Measurements from ENCODE around the gene DGKI. TPM values are rescaled to one million over a fixed set of nuclear protein-coding genes. Genes with fewer than 3 reads are reported as not detected.

Gene DGKI
- total and polyA plus RNA-seq, 12 donors, result 0.12 to 4.6 (median 1.1) TPM

DNA sequence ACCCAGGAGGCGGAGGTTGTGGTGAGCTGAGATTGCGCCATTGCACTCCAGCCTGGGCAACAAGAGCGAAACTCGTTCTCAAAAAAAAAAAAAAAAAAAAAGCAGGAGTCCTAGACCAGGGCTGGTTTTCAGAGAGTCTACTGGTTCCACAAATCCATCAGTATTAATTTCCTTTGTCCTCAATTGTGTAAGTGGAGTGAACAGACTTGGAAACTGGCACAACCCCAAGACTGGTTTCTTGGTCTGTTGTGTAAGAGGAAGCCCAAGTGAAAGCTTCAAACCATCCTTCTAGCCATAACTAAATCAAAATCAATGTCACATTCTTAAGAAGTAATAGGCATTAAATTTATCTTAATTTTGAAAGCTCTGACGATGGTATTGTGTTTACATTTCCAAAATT is 213.6 kb downstream of the DGKI start:
- WGBS, 4 donors, result 77 to 84% (median 82%) methylated on average over 5 of the region's 5 CpGs
- Histone ChIP-seq H3K4me1 (replicated peaks in 1 of 2) (no peaks in the 10 kb centered on the region), H3K27ac (no peak overlapping the region), H3K9me3 (replicated peaks in 1 of 3) (no peaks in the 10 kb centered on the region), H3K4me3 (no peak overlapping the region), H3K27me3 (no peaks in the 10 kb centered on the region), H3K36me3 (replicated peaks in 1 of 2) (no peaks in the 10 kb centered on the region)
- peak in 1 of 7 donors; percentile 12 for DNase-seq
- intact Hi-C loops (cut with DNase I), result no loop called here
- TF ChIP-seq CTCF (IDR thresholded peaks at IDR 0.05), result no peak
- no peak for TF ChIP-seq POLR2A (IDR thresholded peaks at IDR 0.05)

DNA sequence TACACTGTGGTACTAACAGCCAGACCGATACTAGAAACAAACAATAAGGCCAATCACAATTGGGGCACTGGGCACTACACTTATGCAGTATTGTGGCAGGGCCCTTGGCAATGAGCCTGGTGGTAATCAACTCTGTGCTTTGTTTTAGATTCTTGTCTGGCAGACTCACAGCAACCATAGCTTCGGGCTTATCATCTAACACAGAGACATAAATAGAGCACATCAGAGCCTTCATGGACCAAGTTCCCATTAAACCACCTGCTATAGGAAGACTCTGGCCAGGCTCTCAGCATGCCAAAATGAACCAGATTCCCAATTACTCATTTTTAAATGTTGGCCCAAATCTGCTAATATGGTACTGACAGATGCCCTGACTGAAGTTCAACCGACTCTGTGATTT is 218.6 kb downstream of the DGKI start:
- no peak overlapping the region for H3K4me3 ChIP-seq
- H3K9me3 ChIP-seq (replicated peaks in 1 of 3), result no peaks in the 10 kb centered on the region
- H3K4me1 ChIP-seq (replicated peaks in 1 of 2), result no peaks in the 10 kb centered on the region
- WGBS, 4 donors, result 77 to 84% (median 81%) methylated on average over 3 of the region's 3 CpGs
- H3K27me3 ChIP-seq, result no peaks in the 10 kb centered on the region
- no peaks in the 10 kb centered on the region for H3K36me3 ChIP-seq (replicated peaks in 1 of 2)
- no peak for TF ChIP-seq POLR2A (IDR thresholded peaks at IDR 0.05)
- TF ChIP-seq CTCF (IDR thresholded peaks at IDR 0.05), result no peak
- DNase-seq, result no peak
- H3K27ac ChIP-seq, result no peak overlapping the region
- intact Hi-C loops (cut with DNase I), result no loop called here

GRCh38 chr7:137626469-137627067 is 220.2 kb downstream of the DGKI start:
- DNase-seq, result peak; percentile 53 to 73 (median 61)
- H3K27ac ChIP-seq, result no peak overlapping the region
- TF ChIP-seq POLR2A (IDR thresholded peaks at IDR 0.05), result no peak
- peak; percentile 42 to 89 (median 64) for TF ChIP-seq CTCF (IDR thresholded peaks at IDR 0.05)
- H3K27me3 ChIP-seq, result no peaks in the 10 kb centered on the region
- H3K4me3 ChIP-seq, result no peak overlapping the region
- 13 to 23% (median 17%) methylated on average over 8 of the region's 8 CpGs for WGBS, 4 donors
- no peaks in the 10 kb centered on the region for H3K9me3 ChIP-seq (replicated peaks in 1 of 3)
- H3K36me3 ChIP-seq (replicated peaks in 1 of 2), result no peaks in the 10 kb centered on the region
- intact Hi-C loops (cut with DNase I), result no loop called here
- H3K4me1 ChIP-seq (replicated peaks in 1 of 2), result no peaks in the 10 kb centered on the region

- DNase-seq, result peak in 1 of 7 donors; percentile 4
- TF ChIP-seq CTCF (IDR thresholded peaks at IDR 0.05) (no peak), POLR2A (IDR thresholded peaks at IDR 0.05) (no peak)
- Histone ChIP-seq H3K9me3 (replicated peaks in 1 of 3) (no peaks in the 10 kb centered on the region), H3K27me3 (no peaks in the 10 kb centered on the region), H3K27ac (no peak overlapping the region), H3K36me3 (replicated peaks in 1 of 2) (no peaks in the 10 kb centered on the region), H3K4me1 (replicated peaks in 1 of 2) (no peaks in the 10 kb centered on the region), H3K4me3 (no peak overlapping the region)
- intact Hi-C loops (cut with DNase I), result no loop called here
- WGBS, 4 donors, result 65 to 82% (median 74%) methylated on average over 7 of the region's 7 CpGs
Measured at GRCh38 chr7:137625197-137625596, 221.6 kb downstream of the DGKI start.
